Pancreas (tissue), 10 donors: ENCODE measurements around the gene CTSA. TPM values are rescaled to one million over a fixed set of nuclear protein-coding genes. Genes with fewer than 3 reads are reported as not detected.
"Not testable (repeated sequence)": the region's sequence is repeated elsewhere in the genome, so short reads cannot be mapped to it uniquely, and the experiment has no call there.

ENCODE experiments used
- ATAC-seq, 4 donors: fragments of 200-7000 bp; cut with Tn5 transposase; one replicate each; pipeline versions ENCODE4 v1.8.0 to v1.9.1; 2020; ENCODE audit warnings: mild to moderate bottlenecking in 4 of 4, moderate library complexity in 4 of 4
- DNase-seq, 6 donors: peaks; one replicate each; pipeline ENCODE4 v3.0.0-alpha.2; 2020
- FAIRE-seq: peaks from 2 replicates; lab custom pipeline; 2012; peaks lifted over from hg19 to GRCh38; lab: Jason Lieb, UNC
- H3K27ac ChIP-seq, 4 donors: fragments of 200-600 bp; sonication (generic); 1 replicate in 3 of 4; 2 replicates in 1 of 4; pipeline versions ENCODE4 v1.5.0 to v1.8.0; 2020
- H3K27me3 ChIP-seq, 4 donors: fragments of 200-600 bp; one replicate each; pipeline ENCODE4 v1.8.0; 2021
- H3K36me3 ChIP-seq, 3 donors: fragments of 200-600 bp; sonication (generic) in 1 of 3; one replicate each; pipeline versions ENCODE4 v1.5.0 to v1.8.0; 2020 to 2021
- H3K4me1 ChIP-seq, 3 donors: fragments of 200-600 bp; one replicate each; pipeline ENCODE4 v1.8.0; 2021
- H3K4me3 ChIP-seq, 4 donors: fragments of 200-600 bp; sonication (generic) in 2 of 4; one replicate each; pipeline versions ENCODE4 v1.5.0 to v1.8.0; 2020 to 2021
- H3K9me3 ChIP-seq, 4 donors: fragments of 200-600 bp; one replicate each; pipeline ENCODE4 v1.8.0; 2021
- WGBS, 2 donors: extraction: QIAGEN DNeasy Blood & Tissue Kit; methylation state at CpG; one replicate each; pipeline ENCODE4 v1.1.7; 2013; 5-methylcytosine and 5-hydroxymethylcytosine counted together
- intact Hi-C, 3 donors: fragments of 100-400 bp; cut with DNase I; formaldehyde crosslinking; loops; one replicate each; pipeline versions ENCODE4 v1.11.1 to v1.14.2; 2022
- polyA plus RNA-seq, 2 donors: library from polyadenylated mRNA; stranded (reverse); fragments of 200-250 nt; gene quantifications; one replicate each; pipeline ENCODE4 v1.2.3, GENCODE V29; 2013
- total RNA-seq, 6 donors: library from RNA; stranded (reverse); fragmentation: NEBNext Ultra II Directional in 4 of 6; extraction: Animal tissue kit (Norgen Biotek cat#: 25700) in 4 of 6; gene quantifications; one replicate each; pipeline versions ENCODE4 v1.2.1 to v1.2.4, GENCODE V29; 2021 to 2023
- TF ChIP-seq, protein P1 (sequence below), 4 donors: fragments of 200-600 bp; sonication (generic) in 3 of 4; IDR thresholded peaks; one replicate each; pipeline versions ENCODE4 v1.5.0 to v1.8.0; 2021; ENCODE audit warnings: antibody characterized with exemption in 4 of 4
- donor health status: healthy with polysubstance abuse.
- donor health status: DM: no; HTN: no; CAD: no; lungs with moderate emphysema.
- donor health status: DM: no; HTN: no; CAD: no.
- donor health status: control.
- donor health status: control.
- donor health status: Bipolar disorder and iron deficiency.
- donor health status: DM: yes; HTN: yes; CAD: no.
- donor health status: DM: no; HTN: no; CAD: no.
- donor health status: DM: no; HTN: no; CAD: no.
- donor health status: DM: yes; HTN: yes; CAD: no.

The CTSA gene
- total and polyA plus RNA-seq, 8 donors = 27.6 to 103 (median 55.9) TPM

DNA sequence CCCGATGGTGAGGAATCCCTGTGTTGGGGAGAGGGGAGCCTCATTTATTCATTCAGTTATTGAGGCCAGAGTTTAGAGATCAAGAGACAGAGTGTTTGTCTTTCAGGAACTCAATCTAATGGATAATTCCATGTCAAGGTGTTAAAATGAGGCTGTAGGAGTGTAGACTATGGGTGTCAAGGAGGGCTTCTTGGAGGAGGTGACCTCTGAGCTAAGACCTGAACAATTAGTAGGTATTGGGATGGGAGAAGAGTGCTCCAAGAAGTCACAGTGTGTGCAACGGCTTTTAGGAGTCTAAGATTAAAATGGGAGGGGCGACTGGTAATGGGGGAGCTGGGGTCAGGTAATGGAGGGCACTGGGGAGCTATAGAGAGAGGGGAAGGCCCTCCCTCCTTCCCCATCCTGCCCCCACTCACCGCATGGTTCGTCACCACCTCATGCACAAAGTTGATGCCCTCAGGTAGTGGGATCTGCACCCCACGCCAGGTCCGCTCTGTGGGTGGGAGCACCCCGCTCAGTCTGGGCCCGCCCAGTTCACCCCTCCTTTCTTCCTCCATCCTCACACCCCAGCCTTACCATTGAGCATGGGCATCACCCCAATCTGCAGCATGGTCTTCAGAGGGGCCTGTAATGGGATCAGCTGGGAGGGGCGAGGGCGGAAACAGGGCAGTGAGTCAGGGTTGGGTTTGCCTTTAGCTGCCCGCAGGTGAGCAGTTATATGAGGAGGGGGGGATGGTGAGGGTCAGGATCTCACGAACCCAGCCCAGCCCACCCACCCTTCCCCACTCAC lies 8.1 kb downstream of the CTSA start:
- FAIRE-seq = no peak
- Histone ChIP-seq H3K4me3 (no peak overlapping the region), H3K36me3 (peaks cover 0 to 24% (median 0%) of the 10 kb centered on the region in 3 donors), H3K4me1 (no peaks in the 10 kb centered on the region), H3K9me3 (no peaks in the 10 kb centered on the region), H3K27me3 (no peaks in the 10 kb centered on the region), H3K27ac (no peak overlapping the region)
- DNase-seq = no peak
- TF ChIP-seq, protein P1, sequence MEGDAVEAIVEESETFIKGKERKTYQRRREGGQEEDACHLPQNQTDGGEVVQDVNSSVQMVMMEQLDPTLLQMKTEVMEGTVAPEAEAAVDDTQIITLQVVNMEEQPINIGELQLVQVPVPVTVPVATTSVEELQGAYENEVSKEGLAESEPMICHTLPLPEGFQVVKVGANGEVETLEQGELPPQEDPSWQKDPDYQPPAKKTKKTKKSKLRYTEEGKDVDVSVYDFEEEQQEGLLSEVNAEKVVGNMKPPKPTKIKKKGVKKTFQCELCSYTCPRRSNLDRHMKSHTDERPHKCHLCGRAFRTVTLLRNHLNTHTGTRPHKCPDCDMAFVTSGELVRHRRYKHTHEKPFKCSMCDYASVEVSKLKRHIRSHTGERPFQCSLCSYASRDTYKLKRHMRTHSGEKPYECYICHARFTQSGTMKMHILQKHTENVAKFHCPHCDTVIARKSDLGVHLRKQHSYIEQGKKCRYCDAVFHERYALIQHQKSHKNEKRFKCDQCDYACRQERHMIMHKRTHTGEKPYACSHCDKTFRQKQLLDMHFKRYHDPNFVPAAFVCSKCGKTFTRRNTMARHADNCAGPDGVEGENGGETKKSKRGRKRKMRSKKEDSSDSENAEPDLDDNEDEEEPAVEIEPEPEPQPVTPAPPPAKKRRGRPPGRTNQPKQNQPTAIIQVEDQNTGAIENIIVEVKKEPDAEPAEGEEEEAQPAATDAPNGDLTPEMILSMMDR (IDR thresholded peaks at IDR 0.05) = no peak
- no peak for ATAC-seq
- intact Hi-C loops = no loop called here
- WGBS, 2 donors = 78 to 88% methylated on average over 9 to 13 of the region's 13 CpGs

DNA sequence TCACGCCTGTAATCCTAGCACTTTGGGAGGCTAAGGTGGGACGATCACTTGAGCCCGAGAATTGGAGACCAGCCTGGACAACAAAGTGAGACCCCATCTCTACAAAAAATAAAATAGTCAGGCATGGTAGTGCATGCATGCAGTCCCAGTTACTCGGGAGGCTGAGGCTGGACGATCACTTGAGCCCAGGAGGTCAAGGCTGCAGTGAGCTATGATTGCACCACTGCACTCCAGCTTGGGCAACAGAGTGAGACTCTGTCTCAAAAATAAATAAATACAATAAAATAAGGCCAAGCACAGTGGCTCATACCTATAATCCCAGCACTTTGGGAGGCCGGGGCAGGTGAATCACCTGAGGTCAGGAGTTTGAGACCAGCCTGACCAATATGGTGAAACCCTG lies 10.2 kb downstream of the CTSA start:
- FAIRE-seq, ATAC-seq, H3K27ac ChIP-seq, intact Hi-C loops, DNase-seq, H3K4me3 ChIP-seq, H3K27me3 ChIP-seq, H3K9me3 ChIP-seq, H3K4me1 ChIP-seq: not testable (repeated sequence)
- peaks cover 0 to 39% (median 0%) of the 10 kb centered on the region in 3 donors for H3K36me3 ChIP-seq
- 90 to 93% methylated on average over 6 of the region's 6 CpGs for WGBS, 2 donors

DNA sequence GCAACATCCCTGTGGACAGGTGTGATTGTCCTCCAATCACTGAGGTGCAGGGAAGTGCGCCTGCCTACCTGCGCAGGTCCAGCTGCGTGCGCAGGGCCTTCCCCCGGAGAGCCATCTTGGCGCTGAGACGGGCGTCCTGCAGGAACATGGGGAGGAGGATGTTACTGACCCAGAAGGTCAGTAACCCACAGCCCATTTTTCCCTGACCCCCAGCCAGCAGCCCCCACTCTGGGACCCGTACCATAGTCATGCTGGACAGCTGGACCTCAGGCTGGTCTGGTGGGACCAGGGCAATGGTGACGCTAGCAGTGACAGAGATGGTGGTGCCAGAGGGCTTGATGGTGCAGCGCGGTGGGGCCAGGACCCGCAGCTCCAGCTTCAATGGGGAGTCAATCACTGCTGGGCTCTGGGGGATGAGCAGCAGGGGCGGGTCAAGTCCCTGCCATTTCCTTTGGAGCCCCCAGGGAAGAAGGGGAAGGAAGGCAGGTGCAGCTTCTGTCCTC lies 11.1 kb downstream of the CTSA start:
- ATAC-seq (peak in 1 of 4 donors; percentile 14), DNase-seq (no peak)

DNA sequence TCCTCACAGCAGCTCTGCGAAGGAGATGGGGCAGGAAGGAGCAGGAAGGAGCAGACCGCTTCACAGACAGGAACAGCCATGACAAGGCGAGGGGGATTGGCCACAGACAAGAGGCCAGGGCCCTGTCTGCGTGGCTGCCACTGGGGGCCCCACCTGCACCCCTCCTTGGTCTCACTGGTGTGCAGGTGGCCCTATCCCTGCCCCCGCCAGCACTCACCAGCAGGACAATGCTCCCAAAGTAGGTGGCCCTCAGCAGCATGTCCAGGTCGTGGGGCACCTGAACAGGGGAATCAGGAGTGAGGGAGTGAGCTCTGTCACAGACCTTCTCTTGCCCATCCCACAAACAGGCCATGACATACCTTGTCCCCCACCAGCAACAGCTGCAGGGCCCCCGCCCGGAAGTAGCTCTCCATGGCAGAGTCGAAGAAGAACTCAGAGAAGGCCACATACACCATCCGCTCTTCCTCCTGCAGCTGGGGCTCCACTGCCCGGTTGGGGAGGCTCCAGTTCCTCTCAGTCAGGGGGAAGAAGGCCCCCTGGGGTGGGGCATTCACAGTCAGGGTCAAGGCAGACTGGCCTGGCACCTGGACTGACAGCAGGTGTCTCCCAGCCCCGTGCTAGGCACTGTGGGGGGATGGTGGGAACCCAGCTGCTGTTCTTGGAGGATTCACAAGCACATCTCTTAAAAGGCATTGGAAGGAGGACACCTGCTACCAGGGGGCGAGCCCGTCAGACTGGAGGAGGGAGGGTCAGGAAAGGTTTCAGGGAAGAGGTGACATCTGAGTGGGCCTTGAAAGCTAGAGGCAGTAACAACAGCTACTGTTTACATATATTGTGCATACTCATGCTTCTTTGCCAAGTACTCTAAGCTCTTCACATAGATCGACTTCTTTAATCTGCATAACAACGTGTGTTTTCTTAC lies 13.7 kb downstream of the CTSA start:
- no peak for FAIRE-seq
- 82 to 84% methylated on average over 16 of the region's 16 CpGs for WGBS, 2 donors
- intact Hi-C loops = no loop called here
- no peaks in the 10 kb centered on the region for H3K27me3 ChIP-seq
- H3K4me1 ChIP-seq = no peaks in the 10 kb centered on the region
- ATAC-seq = no peak
- no peak overlapping the region for H3K4me3 ChIP-seq
- no peaks in the 10 kb centered on the region for H3K9me3 ChIP-seq
- H3K27ac ChIP-seq = no peak overlapping the region
- no peak for DNase-seq
- H3K36me3 ChIP-seq = peaks cover 0 to 35% (median 0%) of the 10 kb centered on the region in 3 donors
- TF ChIP-seq, protein P1 (IDR thresholded peaks at IDR 0.05) = no peak

More for the DNA sequence above, 11.1 kb downstream of the CTSA start:
- Histone ChIP-seq H3K36me3 (peaks cover 0 to 39% (median 0%) of the 10 kb centered on the region in 3 donors), H3K4me3 (no peak overlapping the region), H3K4me1 (no peaks in the 10 kb centered on the region), H3K9me3 (no peaks in the 10 kb centered on the region), H3K27ac (no peak overlapping the region), H3K27me3 (no peaks in the 10 kb centered on the region)
- no peak for FAIRE-seq
- TF ChIP-seq, protein P1 (IDR thresholded peaks at IDR 0.05) = no peak
- intact Hi-C loops = no loop called here
- 92 to 95% methylated on average over 14 of the region's 14 CpGs for WGBS, 2 donors

DNA sequence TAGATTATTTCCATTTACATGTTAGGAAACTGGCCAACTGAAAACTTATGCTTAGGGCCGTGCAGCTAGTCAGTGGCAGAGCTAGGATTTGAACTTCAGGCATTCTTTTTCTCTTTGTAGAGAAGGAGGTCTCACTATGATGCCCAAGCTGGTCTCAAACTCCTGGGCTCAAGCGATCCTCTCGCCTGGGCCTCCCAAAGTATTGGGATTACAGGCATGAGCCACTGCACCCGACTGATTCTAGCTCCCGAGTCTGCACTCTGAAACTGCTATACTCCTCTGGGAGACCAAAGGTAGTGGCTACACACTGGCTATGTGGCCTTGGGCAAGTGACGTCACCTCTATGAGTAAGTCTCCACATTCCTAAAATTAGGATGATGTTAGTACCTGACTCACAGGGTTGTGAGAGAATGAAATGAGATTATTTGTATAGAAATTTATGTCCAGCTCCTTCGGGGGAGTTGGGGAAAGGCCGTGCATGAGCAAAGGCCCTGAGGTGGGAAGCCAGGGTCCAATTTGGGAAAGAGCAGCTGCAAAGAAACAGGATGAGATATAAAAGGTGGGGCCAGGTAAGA lies 14.5 kb downstream of the CTSA start:
- H3K27me3 ChIP-seq = no peaks in the 10 kb centered on the region
- no peak overlapping the region for H3K27ac ChIP-seq
- intact Hi-C loops = no loop called here
- no peaks in the 10 kb centered on the region for H3K9me3 ChIP-seq
- DNase-seq (no peak), FAIRE-seq (no peak), ATAC-seq (peak in 1 of 4 donors; percentile 43)
- peaks cover 0 to 31% (median 0%) of the 10 kb centered on the region in 3 donors for H3K36me3 ChIP-seq
- H3K4me1 ChIP-seq = no peaks in the 10 kb centered on the region
- no peak overlapping the region for H3K4me3 ChIP-seq
- TF ChIP-seq, protein P1 (IDR thresholded peaks at IDR 0.05) = no peak
- 82 to 90% methylated on average over 8 of the region's 8 CpGs for WGBS, 2 donors
